Osteocyte (in vitro differentiated cells): ENCODE data around the gene CA5A. TPM values are rescaled to one million over a fixed set of nuclear protein-coding genes. Genes with fewer than 3 reads are reported as not detected.
"Not testable (repeated sequence)": the region's sequence is repeated elsewhere in the genome, so short reads cannot be mapped to it uniquely, and the experiment has no call there.

Source experiments
- DNase-seq: peaks from one replicate; pipeline ENCODE4 v3.0.0; 2021; ENCODE audit warnings: mixed read lengths; ENCODE audit not compliant: unreplicated experiment; ENCODE audit errors: extremely low spot score
- H3K27ac Mint-ChIP-seq: one replicate; pipeline ENCODE4 v1.8.0; 2021; ENCODE audit warnings: mild to moderate bottlenecking, mixed read lengths; ENCODE audit not compliant: unreplicated experiment
- H3K27me3 Mint-ChIP-seq: one replicate; pipeline ENCODE4 v1.8.0; 2021; ENCODE audit warnings: mixed read lengths; ENCODE audit not compliant: unreplicated experiment
- H3K36me3 Mint-ChIP-seq: one replicate; pipeline ENCODE4 v1.8.0; 2021; ENCODE audit warnings: mixed read lengths; ENCODE audit not compliant: unreplicated experiment
- H3K4me1 Mint-ChIP-seq: one replicate; pipeline ENCODE4 v1.8.0; 2021; ENCODE audit warnings: mixed read lengths; ENCODE audit not compliant: unreplicated experiment
- H3K4me3 Mint-ChIP-seq: one replicate; pipeline ENCODE4 v1.8.0; 2021; ENCODE audit warnings: mild to moderate bottlenecking, moderate library complexity, mixed read lengths; ENCODE audit not compliant: unreplicated experiment
- H3K9me3 Mint-ChIP-seq: one replicate; pipeline ENCODE4 v1.8.0; 2021; ENCODE audit warnings: mixed read lengths; ENCODE audit not compliant: unreplicated experiment
- total RNA-seq: library from RNA; stranded (reverse); gene quantifications from 2 replicates; pipeline ENCODE4 v1.2.1, GENCODE V29; 2021
- TF ChIP-seq, protein P1 (sequence below): fragments of 200-600 bp; sonication (generic); IDR thresholded peaks from 2 replicates; pipeline ENCODE4 v1.5.0; 2021; ENCODE audit warnings: antibody characterized with exemption, mild to moderate bottlenecking, moderate library complexity

The CA5A gene
- total RNA-seq, 1 donor from 2014 or later = not detected

DNA sequence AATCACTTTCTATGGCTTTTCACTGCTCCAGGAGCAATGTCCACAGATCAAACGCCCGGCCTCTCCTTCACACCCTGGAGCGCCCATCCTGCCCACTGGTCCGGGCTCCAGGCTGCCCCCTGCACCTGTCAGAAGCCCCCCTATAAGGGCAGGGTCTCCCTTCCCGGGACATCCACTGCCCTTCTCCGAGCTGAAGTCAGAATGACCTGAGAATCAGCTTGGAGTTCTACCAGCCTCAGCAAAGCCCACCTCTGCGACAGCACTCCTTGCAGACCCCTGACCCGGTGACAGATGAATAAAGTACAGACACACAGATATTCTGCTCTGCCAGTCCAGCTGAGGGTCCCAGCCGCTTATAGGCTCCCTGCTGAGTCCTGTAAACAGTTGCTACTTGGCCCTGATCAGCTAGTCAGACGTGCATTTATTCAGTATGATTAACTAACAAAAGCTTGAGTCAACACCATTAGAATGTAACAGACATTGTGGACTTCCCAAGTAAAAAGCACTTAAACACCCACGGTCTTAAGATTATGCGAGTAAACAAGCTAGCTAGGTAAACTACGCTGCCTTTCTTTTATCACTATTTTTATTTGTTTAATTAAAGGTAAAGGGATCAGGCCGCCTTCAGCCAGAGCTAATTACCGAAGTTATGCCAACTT is 71.9 kb downstream of the CA5A start:
- Mint-ChIP-seq H3K4me3 (peak overlapping the region; percentile 40), H3K4me1 (peaks cover 63% of the 10 kb centered on the region), H3K9me3 (no peaks in the 10 kb centered on the region), H3K27me3 (no peaks in the 10 kb centered on the region), H3K36me3 (peaks cover 13% of the 10 kb centered on the region), H3K27ac (no peak overlapping the region)
- DNase-seq = no peak
- TF ChIP-seq, protein P1, sequence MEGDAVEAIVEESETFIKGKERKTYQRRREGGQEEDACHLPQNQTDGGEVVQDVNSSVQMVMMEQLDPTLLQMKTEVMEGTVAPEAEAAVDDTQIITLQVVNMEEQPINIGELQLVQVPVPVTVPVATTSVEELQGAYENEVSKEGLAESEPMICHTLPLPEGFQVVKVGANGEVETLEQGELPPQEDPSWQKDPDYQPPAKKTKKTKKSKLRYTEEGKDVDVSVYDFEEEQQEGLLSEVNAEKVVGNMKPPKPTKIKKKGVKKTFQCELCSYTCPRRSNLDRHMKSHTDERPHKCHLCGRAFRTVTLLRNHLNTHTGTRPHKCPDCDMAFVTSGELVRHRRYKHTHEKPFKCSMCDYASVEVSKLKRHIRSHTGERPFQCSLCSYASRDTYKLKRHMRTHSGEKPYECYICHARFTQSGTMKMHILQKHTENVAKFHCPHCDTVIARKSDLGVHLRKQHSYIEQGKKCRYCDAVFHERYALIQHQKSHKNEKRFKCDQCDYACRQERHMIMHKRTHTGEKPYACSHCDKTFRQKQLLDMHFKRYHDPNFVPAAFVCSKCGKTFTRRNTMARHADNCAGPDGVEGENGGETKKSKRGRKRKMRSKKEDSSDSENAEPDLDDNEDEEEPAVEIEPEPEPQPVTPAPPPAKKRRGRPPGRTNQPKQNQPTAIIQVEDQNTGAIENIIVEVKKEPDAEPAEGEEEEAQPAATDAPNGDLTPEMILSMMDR = no peak

DNA sequence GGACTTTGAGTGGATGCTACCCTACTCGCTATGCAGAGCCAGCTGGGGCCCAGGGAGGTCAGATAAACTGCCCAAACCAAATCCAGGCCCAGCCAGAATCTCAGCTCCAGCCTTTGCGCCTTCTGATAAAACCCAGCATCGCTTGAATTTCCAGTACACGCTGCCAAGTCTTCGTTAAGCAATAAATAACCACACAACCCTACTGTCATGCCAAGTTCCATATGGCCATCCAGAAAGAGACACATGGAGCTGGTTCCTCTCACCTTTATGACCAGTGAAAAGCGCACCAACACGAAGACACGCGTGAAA is 73.0 kb downstream of the CA5A start:
- Mint-ChIP-seq H3K36me3 (peaks cover 13% of the 10 kb centered on the region), H3K4me1 (peaks cover 72% of the 10 kb centered on the region)
- not testable (repeated sequence) for H3K27ac Mint-ChIP-seq, H3K9me3 Mint-ChIP-seq, DNase-seq, H3K4me3 Mint-ChIP-seq, H3K27me3 Mint-ChIP-seq

DNA sequence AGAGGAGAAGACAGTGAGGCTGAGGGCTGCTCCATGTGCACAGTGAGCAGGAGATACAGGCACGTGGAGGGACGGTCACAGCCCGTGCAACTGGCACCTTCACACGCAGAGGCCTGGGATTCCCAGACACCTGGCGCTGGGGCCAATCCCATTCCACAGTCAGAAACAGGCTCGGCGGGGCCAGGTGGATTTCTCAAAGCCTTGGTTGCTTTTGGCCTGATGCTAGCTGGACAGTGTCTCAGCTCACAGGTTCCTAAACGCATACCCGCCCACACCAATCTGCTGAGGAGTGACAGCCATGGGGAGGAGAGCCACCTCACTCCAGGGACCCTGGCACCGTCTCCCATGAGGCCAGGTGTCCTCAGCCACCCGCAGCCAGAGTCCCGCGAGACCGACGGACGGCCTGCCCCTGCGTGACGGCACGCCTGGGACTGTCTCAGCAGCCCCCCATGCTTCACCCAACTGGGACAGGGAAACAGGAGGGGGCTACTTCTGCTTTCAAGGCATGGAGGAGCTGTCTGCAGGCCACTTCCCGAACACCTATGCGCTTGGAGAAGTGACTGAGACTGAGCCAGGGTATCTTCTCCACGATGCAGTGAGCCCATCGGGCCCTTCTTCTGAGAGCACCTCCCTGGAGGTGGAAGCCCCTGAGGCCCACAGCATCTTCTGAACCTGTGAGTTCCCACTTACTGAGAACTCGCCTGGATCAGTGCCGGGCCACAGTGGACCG is 73.6 kb downstream of the CA5A start:
- H3K27ac Mint-ChIP-seq, H3K4me3 Mint-ChIP-seq, DNase-seq, H3K27me3 Mint-ChIP-seq, H3K9me3 Mint-ChIP-seq: not testable (repeated sequence)
- Mint-ChIP-seq H3K36me3 (peaks cover 13% of the 10 kb centered on the region), H3K4me1 (peaks cover 75% of the 10 kb centered on the region)

DNA sequence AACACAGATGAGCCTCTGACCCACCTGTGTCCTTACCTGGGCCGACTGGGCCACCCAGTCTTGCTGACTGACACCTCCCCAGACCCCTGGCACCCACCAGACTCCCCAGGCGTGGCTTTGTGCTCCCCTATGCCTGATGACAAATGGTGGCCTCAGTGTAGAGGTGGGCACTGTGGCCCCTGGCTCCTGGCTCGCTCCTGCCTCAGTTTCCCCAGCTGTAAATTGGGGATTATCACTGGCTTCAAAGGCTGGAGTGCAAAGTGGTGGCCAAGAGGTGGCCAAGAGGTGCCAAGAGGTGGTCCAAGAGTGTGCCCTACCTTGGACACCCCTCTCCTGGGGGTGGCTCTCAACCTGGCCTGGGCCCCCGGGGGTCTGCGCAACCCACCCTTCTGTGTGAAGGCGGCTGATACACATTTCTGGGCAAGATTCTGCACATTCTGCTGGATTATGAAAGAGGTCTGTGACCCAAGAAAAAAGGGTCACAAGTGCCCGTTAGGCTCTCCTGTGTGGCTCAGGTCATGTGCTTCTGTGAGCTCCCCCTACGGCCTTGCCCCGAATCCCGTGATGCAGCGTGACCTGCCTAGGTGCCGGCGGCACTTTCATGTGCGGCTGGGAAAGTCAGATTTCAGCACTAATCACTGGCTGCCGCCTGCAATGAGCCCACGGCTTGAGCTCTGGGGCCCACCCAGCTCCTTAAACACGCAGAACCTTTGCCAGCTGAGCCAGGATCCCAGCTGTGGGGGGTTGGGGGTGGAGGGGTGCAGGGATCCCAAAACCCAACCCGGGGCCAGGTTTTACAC is 74.8 kb downstream of the CA5A start:
- Mint-ChIP-seq H3K4me1 (peaks cover 75% of the 10 kb centered on the region), H3K27ac (peak overlapping the region; percentile 42), H3K36me3 (peaks cover 15% of the 10 kb centered on the region)
- not testable (repeated sequence) for H3K9me3 Mint-ChIP-seq, H3K4me3 Mint-ChIP-seq, DNase-seq, H3K27me3 Mint-ChIP-seq

DNA sequence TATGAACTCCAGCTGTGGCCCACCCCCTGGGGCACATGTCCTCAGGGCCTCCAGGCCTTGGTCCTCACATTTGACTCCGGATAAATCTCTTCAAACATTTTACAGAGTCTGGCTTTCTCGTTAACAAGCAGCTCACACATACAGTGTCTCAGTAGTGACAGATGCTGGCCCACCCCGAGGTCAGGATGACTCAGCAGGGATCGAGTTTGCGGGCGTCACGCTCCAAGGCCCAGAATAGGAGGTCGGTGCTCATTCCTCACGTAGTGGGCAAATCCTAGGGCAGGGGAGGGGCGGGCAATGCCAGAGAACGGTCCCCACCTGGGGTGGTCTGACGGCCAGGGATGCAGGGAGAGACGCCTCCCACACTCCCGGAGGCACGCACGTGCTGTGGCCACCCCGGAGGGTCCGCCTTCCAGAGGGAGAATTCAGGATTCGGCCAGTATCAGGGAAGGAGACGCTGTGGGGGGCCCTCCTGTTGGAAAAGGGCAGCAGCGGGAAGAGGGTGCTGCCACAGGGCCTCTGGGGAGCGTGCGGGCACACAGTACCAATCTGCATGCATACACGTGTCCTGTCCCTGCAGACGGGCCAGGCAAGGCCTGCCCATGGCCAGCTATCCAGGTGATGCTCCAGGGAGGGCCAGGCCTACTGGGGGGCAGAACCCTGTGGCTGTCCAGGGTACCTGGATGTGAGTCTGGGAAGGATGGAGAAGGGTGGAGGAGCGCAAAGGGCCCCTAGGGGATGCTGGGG is 75.6 kb downstream of the CA5A start:
- DNase-seq = no peak

DNA sequence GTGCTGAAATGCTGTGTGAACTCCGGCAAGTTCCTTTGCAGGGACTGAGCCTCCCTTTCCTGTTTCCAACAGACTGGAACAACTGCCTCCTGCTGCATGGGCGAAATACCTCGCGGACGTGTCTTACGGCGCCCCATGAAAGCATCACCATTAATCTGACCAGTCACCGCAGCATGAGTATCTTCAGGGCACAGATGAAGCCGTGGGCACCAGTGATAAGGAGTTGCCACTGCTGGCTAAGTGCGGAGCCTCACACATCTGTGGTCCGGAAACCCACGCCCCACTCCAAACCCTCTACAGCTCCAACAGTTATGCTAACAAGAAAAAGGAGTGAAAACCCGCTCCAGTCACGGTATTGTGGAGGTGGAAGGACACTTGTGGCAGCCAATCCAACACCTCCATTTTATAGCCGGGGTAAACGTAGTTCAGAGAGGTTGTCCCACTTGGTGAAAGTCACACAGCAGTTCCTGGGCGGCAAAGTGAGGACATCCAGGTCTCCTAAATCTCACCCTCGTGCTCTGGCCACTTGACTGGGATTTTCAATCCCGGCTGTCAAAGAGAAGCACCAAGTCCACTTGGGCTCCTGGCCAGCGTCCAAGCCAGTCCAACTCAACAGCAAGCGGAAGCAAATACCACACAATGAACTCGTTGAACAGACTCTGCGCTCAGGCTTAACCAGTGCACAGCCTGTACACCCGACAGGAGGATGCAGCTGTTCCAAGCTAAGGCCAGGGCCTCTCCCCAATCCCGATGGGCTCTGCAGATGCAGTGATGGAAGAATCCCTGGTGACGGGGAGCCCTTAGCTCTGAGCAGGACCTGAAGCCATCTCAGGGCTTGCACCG is 78.0 kb downstream of the CA5A start:
- H3K36me3 Mint-ChIP-seq, H3K27me3 Mint-ChIP-seq, H3K4me3 Mint-ChIP-seq, DNase-seq, H3K9me3 Mint-ChIP-seq: not testable (repeated sequence)
- Mint-ChIP-seq H3K27ac (peak overlapping the region; percentile 83), H3K4me1 (peaks cover 78% of the 10 kb centered on the region)

More for the DNA sequence above, 75.6 kb downstream of the CA5A start:
- TF ChIP-seq, protein P1 = no peak
- H3K4me3 Mint-ChIP-seq = peak overlapping the region; percentile 38
- H3K27ac Mint-ChIP-seq = peak overlapping the region; percentile 95
- H3K4me1 Mint-ChIP-seq = peaks cover 75% of the 10 kb centered on the region
- H3K36me3 Mint-ChIP-seq = peaks cover 14% of the 10 kb centered on the region
- no peaks in the 10 kb centered on the region for H3K9me3 Mint-ChIP-seq
- H3K27me3 Mint-ChIP-seq = no peaks in the 10 kb centered on the region
